Small intestine (tissue), 7 donors: ENCODE results near the gene PTPRF. TPM values are rescaled to one million over a fixed set of nuclear protein-coding genes. Genes with fewer than 3 reads are reported as not detected.

Source experiments
- DNase-seq, 2 donors: peaks; one replicate each; pipeline versions ENCODE4 v3.0.0 to v3.0.0-alpha.2; 2013
- FAIRE-seq: peaks from 2 replicates; lab custom pipeline; 2012; peaks lifted over from hg19 to GRCh38; lab: Jason Lieb, UNC
- H3K27ac ChIP-seq, 3 donors: one replicate each; pipeline ENCODE4 v1.5.1; 2013; ENCODE audit warnings: low read length in 2 of 3, mild to moderate bottlenecking in 2 of 3, control low read depth in 1 of 3, inconsistent platforms in 1 of 3, low read depth in 1 of 3, moderate library complexity in 1 of 3
- H3K27me3 ChIP-seq, 3 donors: one replicate each; pipeline ENCODE4 v1.6.1; 2013; ENCODE audit warnings: low read length in 3 of 3, inconsistent platforms in 1 of 3; ENCODE audit not compliant: control insufficient read depth in 3 of 3, insufficient read depth in 3 of 3
- H3K36me3 ChIP-seq, 3 donors: one replicate each; pipeline ENCODE4 v1.6.1; 2013; ENCODE audit warnings: low read length in 3 of 3, inconsistent platforms in 1 of 3, low read depth in 1 of 3, mild to moderate bottlenecking in 1 of 3, moderate library complexity in 1 of 3; ENCODE audit not compliant: control insufficient read depth in 3 of 3, insufficient read depth in 2 of 3
- H3K4me1 ChIP-seq, 3 donors: one replicate each; pipeline ENCODE4 v1.6.1; 2013; ENCODE audit warnings: low read length in 2 of 3, inconsistent platforms in 1 of 3, low read depth in 1 of 3, mild to moderate bottlenecking in 1 of 3, moderate library complexity in 1 of 3; ENCODE audit not compliant: control insufficient read depth in 3 of 3, insufficient read depth in 2 of 3
- H3K4me3 ChIP-seq, 3 donors: one replicate each; pipeline ENCODE4 v1.5.1; 2013; ENCODE audit warnings: low read length in 3 of 3, control low read depth in 1 of 3, inconsistent platforms in 1 of 3, low read depth in 1 of 3, mild to moderate bottlenecking in 1 of 3, moderate library complexity in 1 of 3
- H3K9me3 ChIP-seq, 2 donors: one replicate each; pipeline ENCODE4 v1.6.1; 2013; ENCODE audit warnings: low read depth in 1 of 2, low read length in 1 of 2; ENCODE audit not compliant: control insufficient read depth in 2 of 2, insufficient read depth in 1 of 2
- WGBS, 3 donors: extraction: QIAGEN DNeasy Blood & Tissue Kit; methylation state at CpG; one replicate each; pipeline ENCODE4 v1.1.7; 2013; 5-methylcytosine and 5-hydroxymethylcytosine counted together
- polyA plus RNA-seq, 4 donors: library from polyadenylated mRNA; stranded (reverse) in 3 of 4; unstranded in 1 of 4; fragments of 200-250 nt in 3 of 4; fragments of 120-200 nt in 1 of 4; gene quantifications; one replicate each; pipeline versions ENCODE4 v1.2.1 to v1.2.3, GENCODE V29; 2013
- donor health status: healthy with polysubstance abuse.
- donor health status: control.
- donor health status: control.
- donor health status: Bipolar disorder and iron deficiency.
- donor health status: healthy.

Gene PTPRF
- polyA plus RNA-seq, 4 donors = 77.0 to 255 (median 83.2) TPM

- 79 to 93% (median 84%) methylated on average over 4 of the region's 4 CpGs for WGBS, 3 donors
These were observed 133.7 kb downstream of the PTPRF start for GRCh38 chr1:43664369-43664768.

GRCh38 chr1:43666608-43667007 lies 135.9 kb downstream of the PTPRF start:
- no peaks in the 10 kb centered on the region for H3K9me3 ChIP-seq
- H3K27ac ChIP-seq = no peak overlapping the region
- H3K4me3 ChIP-seq = no peak overlapping the region
- peaks cover 54 to 84% (median 58%) of the 10 kb centered on the region in 3 donors for H3K36me3 ChIP-seq
- no peaks in the 10 kb centered on the region for H3K27me3 ChIP-seq
- no peaks in the 10 kb centered on the region for H3K4me1 ChIP-seq
- DNase-seq = no peak
- no peak for FAIRE-seq

More at GRCh38 chr1:43664369-43664768, 133.7 kb downstream of the PTPRF start:
- no peak overlapping the region for H3K4me3 ChIP-seq
- FAIRE-seq (no peak), DNase-seq (no peak)
- H3K27ac ChIP-seq = no peak overlapping the region
- H3K4me1 ChIP-seq = peaks cover 0 to 5% (median 2%) of the 10 kb centered on the region in 3 donors
- H3K9me3 ChIP-seq = no peaks in the 10 kb centered on the region
- peaks cover 53 to 81% (median 57%) of the 10 kb centered on the region in 3 donors for H3K36me3 ChIP-seq
- no peaks in the 10 kb centered on the region for H3K27me3 ChIP-seq

DNA sequence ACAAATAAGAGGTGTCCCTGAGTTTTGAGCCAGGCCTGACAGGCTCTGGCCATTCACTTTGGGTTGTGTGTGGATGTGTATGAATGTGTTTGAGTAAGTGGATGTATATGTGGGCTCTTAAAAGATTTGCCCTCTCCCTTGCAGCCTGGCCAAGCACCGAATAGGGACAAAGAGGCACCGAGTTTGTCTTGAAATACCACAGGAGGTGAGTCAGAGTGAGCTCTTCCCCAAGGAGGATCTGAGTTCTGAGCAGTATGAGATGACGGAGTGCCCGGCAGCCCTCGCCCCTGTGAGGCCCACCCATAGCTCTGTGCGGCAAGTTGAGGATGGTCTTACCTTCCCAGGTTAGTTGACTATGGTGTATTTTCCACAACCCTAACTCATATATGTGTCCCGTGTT lies 138.3 kb downstream of the PTPRF start:
- peaks cover 47 to 80% (median 57%) of the 10 kb centered on the region in 3 donors for H3K36me3 ChIP-seq
- no peak for FAIRE-seq
- 87 to 91% (median 89%) methylated on average over 7 of the region's 7 CpGs for WGBS, 3 donors
- H3K27me3 ChIP-seq = no peaks in the 10 kb centered on the region
- no peak overlapping the region for H3K27ac ChIP-seq
- no peak for DNase-seq
- no peak overlapping the region for H3K4me3 ChIP-seq
- H3K9me3 ChIP-seq = no peaks in the 10 kb centered on the region
- H3K4me1 ChIP-seq = no peaks in the 10 kb centered on the region

DNA sequence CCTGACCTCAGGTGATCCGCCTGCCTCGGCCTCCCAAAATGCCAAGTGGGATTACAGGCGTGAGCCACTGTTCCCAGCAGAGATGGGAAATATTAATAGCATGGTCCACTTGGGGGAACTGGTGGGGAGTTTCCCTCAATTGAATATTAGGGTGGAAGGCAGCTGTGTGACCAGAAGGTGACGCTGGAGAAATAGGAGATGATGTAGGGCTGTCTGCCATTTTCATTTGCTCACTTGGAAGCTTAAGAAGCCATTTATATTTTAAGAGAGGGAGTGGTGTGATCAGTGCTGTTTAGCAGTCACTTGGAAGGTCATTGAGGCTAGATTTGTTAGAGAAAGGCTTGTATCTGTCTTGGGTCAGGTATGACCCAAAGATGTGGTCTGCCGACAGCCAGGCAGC lies 139.2 kb downstream of the PTPRF start:
- WGBS, 3 donors = 95 to 98% (median 97%) methylated on average over 5 of the region's 5 CpGs

GRCh38 chr1:43671193-43671592 lies 140.5 kb downstream of the PTPRF start:
- 83 to 86% (median 85%) methylated on average over 2 of the region's 2 CpGs for WGBS, 3 donors
- Histone ChIP-seq H3K36me3 (peaks cover 40 to 92% (median 46%) of the 10 kb centered on the region in 3 donors), H3K27me3 (no peaks in the 10 kb centered on the region), H3K9me3 (no peaks in the 10 kb centered on the region), H3K4me3 (no peak overlapping the region), H3K4me1 (no peaks in the 10 kb centered on the region), H3K27ac (no peak overlapping the region)
- DNase-seq (peak in 1 of 2 donors; percentile 44), FAIRE-seq (no peak)

More for the DNA sequence above, 139.2 kb downstream of the PTPRF start:
- DNase-seq (no peak), FAIRE-seq (no peak)
- no peaks in the 10 kb centered on the region for H3K9me3 ChIP-seq
- H3K27ac ChIP-seq = no peak overlapping the region
- peaks cover 43 to 85% (median 51%) of the 10 kb centered on the region in 3 donors for H3K36me3 ChIP-seq
- no peaks in the 10 kb centered on the region for H3K27me3 ChIP-seq
- H3K4me1 ChIP-seq = no peaks in the 10 kb centered on the region
- H3K4me3 ChIP-seq = no peak overlapping the region

DNA sequence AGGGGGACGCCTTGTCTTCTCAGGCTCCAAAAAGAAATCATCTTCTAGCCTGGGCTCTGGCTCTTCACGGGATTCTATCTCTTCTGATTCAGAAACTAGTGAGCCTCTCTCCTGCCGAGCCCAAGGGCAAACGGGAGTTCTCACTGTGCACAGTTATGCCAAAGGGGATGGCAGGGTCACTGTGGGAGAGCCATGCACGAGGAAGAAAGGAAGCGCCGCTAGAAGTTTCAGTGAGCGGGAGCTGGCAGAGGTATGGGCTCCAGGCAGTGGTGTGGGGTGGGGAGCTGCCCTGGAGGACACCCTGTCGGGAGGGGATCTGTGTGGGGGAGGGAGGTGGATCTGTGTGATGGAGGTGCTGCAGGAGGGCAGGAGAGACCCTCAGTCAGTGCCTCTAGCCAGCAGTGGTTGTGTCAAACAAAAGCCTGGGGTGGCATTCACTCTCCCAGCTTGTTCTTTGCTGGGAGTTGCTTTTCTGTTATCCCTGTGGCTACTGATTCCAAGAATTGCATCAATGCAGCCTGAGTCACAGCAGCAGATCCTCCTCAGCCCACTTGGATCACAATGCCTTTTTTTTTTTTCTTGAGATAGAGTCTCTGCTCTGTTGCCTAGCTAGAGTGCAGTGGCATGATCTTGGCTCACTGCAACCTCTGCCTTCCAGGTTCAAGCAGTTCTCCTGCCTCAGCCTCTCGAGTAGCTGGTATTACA lies 141.1 kb downstream of the PTPRF start:
- Histone ChIP-seq H3K36me3 (peaks cover 34 to 90% (median 40%) of the 10 kb centered on the region in 3 donors), H3K9me3 (no peaks in the 10 kb centered on the region), H3K4me3 (no peak overlapping the region), H3K27ac (no peak overlapping the region), H3K4me1 (no peaks in the 10 kb centered on the region), H3K27me3 (no peaks in the 10 kb centered on the region)
- FAIRE-seq (no peak), DNase-seq (no peak)
- WGBS, 3 donors = 88 to 92% (median 89%) methylated on average over 10 of the region's 10 CpGs

- WGBS, 3 donors = 95 to 96% (median 95%) methylated on average over 7 of the region's 7 CpGs
- no peaks in the 10 kb centered on the region for H3K4me1 ChIP-seq
- no peaks in the 10 kb centered on the region for H3K27me3 ChIP-seq
- H3K27ac ChIP-seq = no peak overlapping the region
- peaks cover 28 to 86% (median 28%) of the 10 kb centered on the region in 3 donors for H3K36me3 ChIP-seq
- DNase-seq (no peak), FAIRE-seq (no peak)
- H3K9me3 ChIP-seq = no peaks in the 10 kb centered on the region
- H3K4me3 ChIP-seq = no peak overlapping the region
These were observed 142.6 kb downstream of the PTPRF start for GRCh38 chr1:43673261-43673660.
